Right lobe of liver (tissue), 6 donors: ENCODE data around the gene SCAMP2. TPM values are rescaled to one million over a fixed set of nuclear protein-coding genes. Genes with fewer than 3 reads are reported as not detected.

Experiments
- ATAC-seq, 4 donors: fragments of 200-7000 bp; cut with Tn5 transposase; one replicate each; pipeline ENCODE4 v1.9.1; 2020; ENCODE audit warnings: mild to moderate bottlenecking in 4 of 4, moderate library complexity in 4 of 4
- DNase-seq, 3 donors: peaks; one replicate each; pipeline ENCODE4 v3.0.0-alpha.2; 2020
- H3K27ac ChIP-seq, 3 donors: fragments of 200-600 bp; one replicate each; pipeline ENCODE4 v1.8.0; 2022
- H3K27me3 ChIP-seq, 2 donors: fragments of 200-600 bp; one replicate each; pipeline ENCODE4 v1.8.0; 2022
- H3K36me3 ChIP-seq, 4 donors: fragments of 200-600 bp; sonication (generic) in 1 of 4; one replicate each; pipeline versions ENCODE4 v1.5.1 to v1.8.0; 2017 to 2022; ENCODE audit warnings: control low read depth in 1 of 4
- H3K4me1 ChIP-seq, 4 donors: fragments of 200-600 bp; sonication (generic) in 1 of 4; one replicate each; pipeline versions ENCODE4 v1.5.1 to v1.8.0; 2017 to 2022; ENCODE audit warnings: control low read depth in 1 of 4
- H3K4me3 ChIP-seq, 3 donors: fragments of 200-600 bp; one replicate each; pipeline ENCODE4 v1.8.0; 2022
- H3K9me3 ChIP-seq, 4 donors: fragments of 200-600 bp; sonication (generic) in 1 of 4; one replicate each; pipeline versions ENCODE4 v1.5.1 to v1.8.0; 2017 to 2022; ENCODE audit warnings: control low read depth in 1 of 4
- CTCF ChIP-seq, 4 donors: fragments of 200-600 bp in 3 of 4; fragments of 450-650 bp in 1 of 4; IDR thresholded peaks; one replicate each; pipeline versions ENCODE4 v1.5.1 to v1.8.0; 2016 to 2022; ENCODE audit warnings: antibody characterized with exemption in 4 of 4, mild to moderate bottlenecking in 2 of 4
- POLR2A ChIP-seq: fragments of 450-650 bp; IDR thresholded peaks from one replicate; pipeline ENCODE4 v1.6.1; 2017; ENCODE audit warnings: antibody characterized with exemption, mild to moderate bottlenecking
- WGBS: methylation state at CpG from one replicate; pipeline ENCODE4 v1.1.6; 2018; ENCODE audit warnings: low coverage, low lambda C conversion rate; ENCODE audit not compliant: insufficient coverage; ENCODE audit errors: missing lambda C conversion rate; 5-methylcytosine and 5-hydroxymethylcytosine counted together
- intact Hi-C, 2 donors: fragments of 100-400 bp; cut with DNase I; formaldehyde crosslinking; loops; one replicate each; pipeline versions ENCODE4 v1.11.2 to v1.14.1; 2022
- total RNA-seq, 6 experiments: library from RNA; depleted of rRNA in 2 of 6; stranded (reverse); fragments of >200 nt in 2 of 6; fragmentation: NEBNext Ultra II Directional in 3 of 6; extraction: Animal tissue kit (Norgen Biotek cat#: 25700) in 3 of 6; gene quantifications; one replicate each; pipeline versions ENCODE4 v1.1.0 to v1.2.4, GENCODE V29; 2016 to 2023
- donor health status: DM: no; HTN: yes; CAD: no.
- donor health status: DM: no; HTN: no; CAD: no.
- donor health status: DM: no; HTN: no; CAD: no.
- donor health status: DM: no; HTN: yes; CAD: no.
- donor health status: DM: no; HTN: yes; CAD: no.

Gene SCAMP2
- total RNA-seq, 6 experiments from 2014 or later, result 33.9 to 45.9 (median 41.7) TPM

GRCh38 chr15:74824976-74825375, 48.2 kb downstream of the SCAMP2 start:
- Histone ChIP-seq H3K4me1 (no peaks in the 10 kb centered on the region), H3K9me3 (no peaks in the 10 kb centered on the region), H3K27me3 (peaks cover 0 to 7% of the 10 kb centered on the region in 2 donors), H3K27ac (no peak overlapping the region), H3K4me3 (no peak overlapping the region), H3K36me3 (no peaks in the 10 kb centered on the region)
- ATAC-seq (no peak), DNase-seq (no peak)
- intact Hi-C loops, result no loop called here
- WGBS, result 61% methylated on average over 6 of the region's 7 CpGs
- no peak for TF ChIP-seq CTCF (IDR thresholded peaks at IDR 0.05)
- no peak for TF ChIP-seq POLR2A

- H3K4me3 ChIP-seq, result no peak overlapping the region
- peaks cover 0 to 7% of the 10 kb centered on the region in 2 donors for H3K27me3 ChIP-seq
- H3K27ac ChIP-seq, result no peak overlapping the region
- no peaks in the 10 kb centered on the region for H3K4me1 ChIP-seq
- no peaks in the 10 kb centered on the region for H3K9me3 ChIP-seq
- no peaks in the 10 kb centered on the region for H3K36me3 ChIP-seq
- DNase-seq (no peak), ATAC-seq (no peak)
- intact Hi-C loops, result no loop called here
- no peak for TF ChIP-seq CTCF (IDR thresholded peaks at IDR 0.05)
- TF ChIP-seq POLR2A, result no peak
- WGBS, result 25% methylated on average over 1 of the region's 6 CpGs
These were observed 49.8 kb downstream of the SCAMP2 start for GRCh38 chr15:74823324-74823723.

- no peak for ATAC-seq
- Histone ChIP-seq H3K4me1 (no peaks in the 10 kb centered on the region), H3K27ac (no peak overlapping the region), H3K9me3 (no peaks in the 10 kb centered on the region), H3K4me3 (no peak overlapping the region), H3K36me3 (no peaks in the 10 kb centered on the region), H3K27me3 (peaks cover 0 to 7% of the 10 kb centered on the region in 2 donors)
- 82% methylated on average over 4 of the region's 4 CpGs for WGBS
- DNase-seq, result no peak
- intact Hi-C loops, result no loop called here
- TF ChIP-seq POLR2A, result no peak
- no peak for TF ChIP-seq CTCF (IDR thresholded peaks at IDR 0.05)
These were observed 50.9 kb downstream of the SCAMP2 start for GRCh38 chr15:74822233-74822632.

- no peak for DNase-seq
- H3K9me3 ChIP-seq, result no peaks in the 10 kb centered on the region
- ATAC-seq, result no peak
- no peaks in the 10 kb centered on the region for H3K36me3 ChIP-seq
- TF ChIP-seq POLR2A (no peak), CTCF (IDR thresholded peaks at IDR 0.05) (no peak)
- no peak overlapping the region for H3K4me3 ChIP-seq
- intact Hi-C loops, result no loop called here
- H3K27me3 ChIP-seq, result peaks cover 0 to 3% of the 10 kb centered on the region in 2 donors
- no peaks in the 10 kb centered on the region for H3K4me1 ChIP-seq
- H3K27ac ChIP-seq, result no peak overlapping the region
- WGBS, result 73% methylated on average over 7 of the region's 7 CpGs
These were observed 51.4 kb downstream of the SCAMP2 start for GRCh38 chr15:74821790-74822158.
